NCI-H1930 (cell line): ENCODE results near the gene TTBK1.

Source experiments
- DNase-seq, 2 experiments: peaks; one replicate each; lab custom pipeline; 2025; lab: John Stamatoyannopoulos, UW

TTBK1 gene

GRCh38 chr6:43242908-43243663, at the start of gene TTBK1:
TSS of gene TTBK1 (plus strand) at chr6:43243481. CDS start at chr6:43246661, 3,180 bp downstream.
- peak; percentile 25 to 66 for DNase-seq

- no peak for DNase-seq
These were observed 49.4 kb upstream of the TTBK1 start for GRCh38 chr6:43193929-43194328.

DNA sequence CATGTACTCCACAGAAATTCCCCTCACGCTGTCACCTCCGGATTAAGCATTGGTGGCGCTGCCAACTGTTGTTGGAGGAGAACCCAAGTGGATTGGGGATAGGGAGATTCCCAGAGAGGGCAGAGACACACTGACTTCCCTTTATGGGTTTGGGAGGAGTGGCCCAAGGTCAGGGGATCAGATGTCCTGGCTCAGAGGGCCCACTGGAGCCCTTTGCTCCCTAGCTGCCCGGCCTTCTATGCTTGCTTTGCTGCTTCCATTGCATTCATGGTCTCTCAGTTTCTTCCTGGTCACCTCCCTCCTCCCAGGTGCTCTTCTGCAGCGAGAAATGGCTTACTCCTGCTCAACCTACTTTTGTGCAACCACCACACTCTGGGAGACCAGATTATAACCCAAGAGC, 46.9 kb upstream of the TTBK1 start:
- DNase-seq, result no peak

DNA sequence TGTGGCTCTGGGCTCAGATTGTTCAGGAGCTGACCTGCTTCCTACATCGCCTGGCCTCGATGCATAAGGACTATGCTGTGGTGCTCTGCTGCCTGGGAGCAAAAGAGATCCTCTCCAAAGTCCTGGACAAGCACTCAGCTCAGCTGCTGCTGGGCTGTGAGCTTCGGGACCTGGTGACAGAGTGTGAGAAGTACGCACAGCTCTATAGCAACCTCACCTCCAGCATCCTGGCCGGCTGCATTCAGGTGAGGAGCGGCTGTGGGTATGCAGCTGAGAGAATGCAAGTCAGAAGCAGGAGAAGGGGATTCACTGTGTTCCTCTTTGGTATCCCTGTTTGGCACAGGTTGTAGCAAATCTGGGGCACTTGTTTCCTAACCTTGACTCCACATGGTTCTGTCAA, 43.4 kb upstream of the TTBK1 start:
- no peak for DNase-seq

DNA sequence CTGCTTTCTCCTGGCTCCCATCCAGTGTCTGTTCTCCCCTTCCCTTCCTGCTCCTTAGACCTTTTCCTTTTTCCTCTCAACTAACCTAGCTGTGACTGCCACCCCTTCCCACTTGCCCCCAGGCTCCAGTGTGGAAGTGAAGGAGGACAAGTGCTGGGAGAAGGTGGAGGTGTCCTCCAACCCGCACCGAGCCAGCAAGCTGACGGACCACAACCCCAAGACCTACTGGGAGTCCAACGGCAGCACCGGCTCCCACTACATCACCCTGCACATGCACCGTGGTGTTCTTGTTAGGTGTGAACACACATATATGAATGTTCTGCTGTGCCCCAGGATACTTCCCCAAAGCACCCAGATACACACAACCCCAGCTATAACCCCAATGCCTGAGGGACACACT, 42.7 kb upstream of the TTBK1 start:
- no peak for DNase-seq

GRCh38 chr6:43202451-43202850, 40.8 kb upstream of the TTBK1 start:
- no peak for DNase-seq

DNA sequence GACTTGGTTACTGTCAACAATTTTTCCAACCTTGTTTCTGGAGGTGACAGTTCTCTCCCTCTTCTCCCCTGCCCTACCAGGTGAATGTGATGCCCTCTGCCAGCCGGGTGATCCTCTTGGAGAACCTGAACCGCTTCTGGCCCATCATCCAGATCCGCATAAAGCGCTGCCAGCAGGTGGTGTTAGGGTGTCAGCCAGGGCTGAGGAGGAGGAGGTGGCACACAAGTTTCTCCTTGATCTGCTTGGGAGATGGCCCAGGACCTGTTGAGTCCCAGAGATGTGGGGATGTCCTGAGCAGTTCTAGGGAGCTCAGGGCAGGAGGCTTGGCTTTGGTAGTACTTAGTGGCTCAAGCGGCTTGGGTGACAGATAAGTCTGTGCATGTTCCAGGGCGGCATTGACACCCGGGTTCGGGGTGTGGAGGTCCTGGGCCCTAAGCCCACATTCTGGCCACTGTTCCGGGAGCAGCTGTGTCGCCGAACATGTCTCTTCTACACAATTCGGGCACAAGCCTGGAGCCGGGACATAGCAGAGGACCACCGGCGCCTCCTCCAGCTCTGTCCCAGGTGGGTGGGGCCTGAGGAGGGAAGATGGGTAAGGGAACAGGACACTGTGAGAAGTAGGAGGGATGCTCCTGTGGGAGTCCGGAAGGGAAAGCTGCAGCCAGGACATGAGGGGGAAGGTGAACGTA, 40.1 kb upstream of the TTBK1 start:
- DNase-seq, result no peak

DNA sequence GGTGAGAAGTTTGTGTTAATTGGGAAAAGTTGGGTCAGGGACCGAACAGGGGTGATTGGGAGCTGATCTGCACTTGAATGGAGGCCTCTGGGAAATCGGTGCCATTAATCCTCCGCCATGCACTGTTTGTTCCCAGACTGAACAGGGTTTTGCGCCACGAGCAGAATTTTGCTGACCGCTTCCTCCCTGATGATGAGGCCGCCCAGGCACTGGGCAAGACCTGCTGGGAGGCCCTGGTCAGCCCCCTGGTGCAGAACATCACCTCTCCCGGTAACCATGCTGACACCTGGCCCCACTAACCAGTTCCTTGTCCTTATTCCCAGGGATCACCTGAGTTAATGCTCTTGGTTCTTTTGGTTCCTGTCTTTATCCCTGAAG, 39.6 kb upstream of the TTBK1 start:
- no peak for DNase-seq

- no peak for DNase-seq
These were observed 38.8 kb upstream of the TTBK1 start for GRCh38 chr6:43204271-43205105.

DNA sequence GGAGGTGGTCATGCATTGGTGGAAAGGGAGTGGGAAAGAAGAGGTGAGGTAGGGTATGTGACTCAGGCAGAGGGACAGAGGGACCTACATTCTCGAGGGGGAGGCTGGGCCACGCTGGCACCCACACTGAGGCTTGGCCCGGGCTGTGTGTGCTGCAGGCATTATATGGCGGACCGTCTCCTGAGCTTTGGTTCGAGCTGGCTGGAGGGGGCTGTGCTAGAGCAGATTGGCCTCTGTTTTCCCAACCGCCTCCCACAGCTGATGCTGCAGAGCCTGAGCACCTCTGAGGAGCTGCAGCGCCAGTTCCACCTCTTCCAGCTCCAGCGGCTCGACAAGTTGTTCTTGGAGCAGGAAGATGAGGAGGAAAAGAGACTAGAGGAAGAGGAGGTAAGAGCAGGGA, 37.4 kb upstream of the TTBK1 start:
- no peak for DNase-seq

DNA sequence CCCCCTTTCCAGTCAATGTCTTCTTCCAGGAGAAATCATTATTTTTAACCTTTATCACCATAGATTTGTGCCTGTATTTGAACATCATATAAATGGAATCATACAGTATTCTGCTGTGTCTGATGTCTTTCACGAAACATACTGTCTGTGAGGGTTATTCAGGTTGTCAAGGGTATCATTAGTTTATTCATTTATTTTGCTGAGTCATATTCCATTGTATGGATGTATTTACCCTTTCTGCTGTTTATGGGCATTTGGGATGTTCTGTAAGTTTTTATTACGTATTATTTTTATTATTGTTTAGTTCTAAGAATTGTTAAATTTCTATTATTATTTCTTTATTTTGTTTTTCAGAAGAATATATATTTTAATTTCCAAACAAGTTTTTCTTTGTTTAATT, 36.0 kb upstream of the TTBK1 start:
- no peak for DNase-seq

DNA sequence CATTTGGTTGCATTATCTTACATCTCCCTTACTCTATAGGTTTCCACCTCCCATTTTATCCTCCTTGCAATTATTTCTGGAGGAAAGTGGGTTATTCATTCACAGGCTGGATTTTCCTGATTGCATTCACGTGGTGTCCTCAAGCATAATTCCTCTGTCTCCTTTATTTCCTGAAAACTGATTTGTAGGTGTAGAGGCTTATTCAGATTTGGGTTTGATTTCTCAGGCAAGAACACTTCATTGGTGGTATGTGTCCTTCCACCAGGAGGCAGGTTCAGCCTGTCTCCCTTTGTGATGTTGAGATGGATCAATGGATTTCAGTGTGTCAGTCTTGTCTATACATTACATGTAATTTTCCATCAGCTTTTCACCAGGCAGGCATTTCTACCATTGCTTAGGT, 31.3 kb upstream of the TTBK1 start:
- no peak for DNase-seq

- no peak for DNase-seq
These were observed 29.9 kb upstream of the TTBK1 start for GRCh38 chr6:43213431-43213830.

- DNase-seq, result no peak
These were observed 28.2 kb upstream of the TTBK1 start for GRCh38 chr6:43215066-43215465.

GRCh38 chr6:43216200-43216599, 27.1 kb upstream of the TTBK1 start:
- no peak for DNase-seq

GRCh38 chr6:43217351-43217750, 25.9 kb upstream of the TTBK1 start:
- no peak for DNase-seq

GRCh38 chr6:43219119-43219518, 24.2 kb upstream of the TTBK1 start:
- no peak for DNase-seq

DNA sequence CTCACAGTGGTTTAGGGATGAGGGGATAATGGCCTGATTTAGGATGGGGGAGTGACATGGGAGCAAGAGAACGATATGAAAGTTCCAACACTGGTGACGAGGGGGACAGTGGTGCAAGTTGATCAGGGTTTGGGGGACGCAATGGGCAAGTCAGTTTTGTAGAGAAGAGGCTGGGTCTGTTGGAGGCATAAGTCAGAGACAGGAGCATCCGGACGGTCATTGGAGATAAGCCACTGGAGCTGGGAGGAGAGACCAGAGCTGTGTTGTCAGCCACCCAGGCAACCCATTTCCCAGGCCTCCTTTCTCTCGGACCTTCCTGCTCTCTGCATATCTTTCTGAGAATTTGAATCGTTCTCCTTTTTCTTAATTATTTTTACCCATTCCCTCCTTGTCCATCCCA, 23.5 kb upstream of the TTBK1 start:
- no peak for DNase-seq

DNA sequence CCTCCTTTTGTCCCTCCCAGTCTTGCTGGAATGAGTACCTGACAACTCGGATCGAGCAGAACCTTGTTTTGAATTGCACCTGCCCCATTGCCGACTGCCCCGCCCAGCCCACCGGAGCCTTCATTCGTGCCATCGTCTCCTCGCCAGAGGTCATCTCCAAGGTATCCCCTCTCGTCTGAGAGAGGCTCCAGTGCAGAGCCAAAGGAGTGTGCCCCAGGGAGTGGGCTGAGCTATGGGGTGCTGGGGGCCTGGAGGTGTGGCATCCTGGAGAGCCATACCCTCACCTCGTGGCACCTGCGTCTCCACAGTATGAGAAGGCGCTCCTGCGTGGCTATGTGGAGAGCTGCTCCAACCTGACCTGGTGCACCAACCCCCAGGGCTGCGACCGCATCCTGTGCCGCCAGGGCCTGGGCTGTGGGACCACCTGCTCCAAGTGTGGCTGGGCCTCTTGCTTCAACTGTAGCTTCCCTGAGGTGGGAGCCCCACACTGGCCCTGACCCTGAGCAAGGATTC, 22.8 kb upstream of the TTBK1 start:
- no peak for DNase-seq

GRCh38 chr6:43221046-43221972, 22.0 kb upstream of the TTBK1 start:
- DNase-seq, result no peak

- no peak for DNase-seq
These were observed 20.7 kb upstream of the TTBK1 start for GRCh38 chr6:43222418-43223059.
